Measurements from ENCODE around the gene SHISA8. TPM values are rescaled to one million over a fixed set of nuclear protein-coding genes. Genes with fewer than 3 reads are reported as not detected.

Gene SHISA8
- total RNA-seq, 1 donor from 2014 or later, result not detected

GRCh38 chr22:41915786-41916493 lies 1.1 kb upstream of the SHISA8 start:
- DNase-seq (ENCODE audit: extremely low read depth, low read depth, low spot score), result no peak

- no peak for DNase-seq (ENCODE audit: extremely low read depth, low read depth, low spot score)
Measured at GRCh38 chr22:41914611-41915034, 251 bp downstream of the SHISA8 start.

- DNase-seq (ENCODE audit: extremely low read depth, low read depth, low spot score), result no peak
Measured at GRCh38 chr22:41913842-41914534, 886 bp downstream of the SHISA8 start.

GRCh38 chr22:41913040-41913719 lies 1.7 kb downstream of the SHISA8 start:
- no peak for DNase-seq (ENCODE audit: extremely low read depth, low read depth, low spot score)

GRCh38 chr22:41912338-41913039 lies 2.4 kb downstream of the SHISA8 start:
- no peak for DNase-seq (ENCODE audit: extremely low read depth, low read depth, low spot score)

- DNase-seq (ENCODE audit: extremely low read depth, low read depth, low spot score), result no peak
Measured at GRCh38 chr22:41911001-41911611, 3.8 kb downstream of the SHISA8 start.

- DNase-seq (ENCODE audit: extremely low read depth, low read depth, low spot score), result no peak
Measured at GRCh38 chr22:41910050-41911000, 4.5 kb downstream of the SHISA8 start.

GRCh38 chr22:41909310-41910049 lies 5.4 kb downstream of the SHISA8 start:
- no peak for DNase-seq (ENCODE audit: extremely low read depth, low read depth, low spot score)

- no peak for DNase-seq (ENCODE audit: extremely low read depth, low read depth, low spot score)
Measured at GRCh38 chr22:41908411-41909309, 6.2 kb downstream of the SHISA8 start.

- DNase-seq (ENCODE audit: extremely low read depth, low read depth, low spot score), result no peak
Measured at GRCh38 chr22:41907436-41908401, 7.2 kb downstream of the SHISA8 start.

- no peak for DNase-seq (ENCODE audit: extremely low read depth, low read depth, low spot score)
Measured at GRCh38 chr22:41906822-41907221, 8.1 kb downstream of the SHISA8 start.

GRCh38 chr22:41905411-41906202 lies 9.3 kb downstream of the SHISA8 start:
- no peak for DNase-seq (ENCODE audit: extremely low read depth, low read depth, low spot score)

GRCh38 chr22:41904450-41905410 lies 10.1 kb downstream of the SHISA8 start:
- DNase-seq (ENCODE audit: extremely low read depth, low read depth, low spot score), result no peak

- no peak for DNase-seq (ENCODE audit: extremely low read depth, low read depth, low spot score)
Measured at GRCh38 chr22:41902932-41903421, 11.9 kb downstream of the SHISA8 start.

GRCh38 chr22:41902016-41902415 lies 12.9 kb downstream of the SHISA8 start:
- DNase-seq (ENCODE audit: extremely low read depth, low read depth, low spot score), result no peak
